Glutamatergic neuron (in vitro differentiated cells): ENCODE data around the gene NPR3. TPM values are rescaled to one million over a fixed set of nuclear protein-coding genes. Genes with fewer than 3 reads are reported as not detected.

Experiments
- DNase-seq: peaks from one replicate; pipeline ENCODE4 v3.0.0; 2022
- H3K27ac Mint-ChIP-seq: one replicate; pipeline ENCODE4 v1.8.0; 2020; ENCODE audit warnings: mild to moderate bottlenecking, mixed read lengths, inconsistent platforms; ENCODE audit not compliant: unreplicated experiment
- H3K27me3 Mint-ChIP-seq: one replicate; pipeline ENCODE4 v1.8.0; 2020; ENCODE audit warnings: mild to moderate bottlenecking, moderate library complexity, mixed read lengths, inconsistent platforms; ENCODE audit not compliant: unreplicated experiment
- H3K36me3 Mint-ChIP-seq: one replicate; pipeline ENCODE4 v1.8.0; 2020; ENCODE audit warnings: mild to moderate bottlenecking, mixed read lengths, inconsistent platforms; ENCODE audit not compliant: unreplicated experiment
- H3K4me1 Mint-ChIP-seq: one replicate; pipeline ENCODE4 v1.8.0; 2020; ENCODE audit warnings: mild to moderate bottlenecking, low read depth, mixed read lengths, inconsistent platforms; ENCODE audit not compliant: unreplicated experiment
- H3K4me3 Mint-ChIP-seq: one replicate; pipeline ENCODE4 v1.8.0; 2020; ENCODE audit warnings: mild to moderate bottlenecking, mixed read lengths, inconsistent platforms; ENCODE audit not compliant: unreplicated experiment
- H3K9me3 Mint-ChIP-seq: one replicate; pipeline ENCODE4 v1.8.0; 2020; ENCODE audit warnings: mild to moderate bottlenecking, moderate library complexity, mixed read lengths, inconsistent platforms; ENCODE audit not compliant: unreplicated experiment
- total RNA-seq: library from RNA; stranded (reverse); fragmentation: NEBNext Ultra II Directional; extraction: Animal tissue kit (Norgen Biotek cat#: 25700); gene quantifications from one replicate; pipeline ENCODE4 v1.2.1, GENCODE V29; 2021; ENCODE audit not compliant: unreplicated experiment
- TF ChIP-seq, protein P1 (sequence below): fragments of 200-600 bp; sonication (generic); IDR thresholded peaks from one replicate; pipeline ENCODE4 v1.5.0; 2021; ENCODE audit not compliant: partially characterized antibody, unreplicated experiment

Gene NPR3
- total RNA-seq, 1 donor from 2014 or later: not detected

DNA sequence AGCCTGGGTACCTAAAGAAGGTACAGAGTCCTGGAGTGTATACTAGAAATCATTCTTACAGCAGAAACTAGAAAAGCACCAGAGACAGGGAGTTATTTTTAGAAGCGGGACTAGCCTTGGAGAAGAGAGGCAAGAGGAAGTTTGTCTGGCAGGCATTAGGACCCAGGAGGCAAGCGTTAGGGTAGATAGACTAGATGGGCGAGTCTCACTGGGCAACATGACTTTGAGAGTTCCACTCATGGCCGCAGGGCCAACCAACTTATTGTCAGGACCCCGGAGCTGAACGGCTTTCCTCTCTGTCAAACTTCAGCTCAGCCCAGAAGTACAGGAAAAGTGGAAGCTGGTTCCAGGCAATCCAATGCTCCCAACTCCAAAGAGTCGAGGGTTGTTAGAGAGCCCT lies 34.1 kb upstream of the NPR3 start:
- Mint-ChIP-seq H3K4me1 (no peaks in the 10 kb centered on the region), H3K4me3 (no peak overlapping the region), H3K27me3 (no peaks in the 10 kb centered on the region), H3K36me3 (peaks cover 6% of the 10 kb centered on the region), H3K9me3 (peaks cover 8% of the 10 kb centered on the region), H3K27ac (no peak overlapping the region)
- DNase-seq: no peak
- TF ChIP-seq, protein P1, sequence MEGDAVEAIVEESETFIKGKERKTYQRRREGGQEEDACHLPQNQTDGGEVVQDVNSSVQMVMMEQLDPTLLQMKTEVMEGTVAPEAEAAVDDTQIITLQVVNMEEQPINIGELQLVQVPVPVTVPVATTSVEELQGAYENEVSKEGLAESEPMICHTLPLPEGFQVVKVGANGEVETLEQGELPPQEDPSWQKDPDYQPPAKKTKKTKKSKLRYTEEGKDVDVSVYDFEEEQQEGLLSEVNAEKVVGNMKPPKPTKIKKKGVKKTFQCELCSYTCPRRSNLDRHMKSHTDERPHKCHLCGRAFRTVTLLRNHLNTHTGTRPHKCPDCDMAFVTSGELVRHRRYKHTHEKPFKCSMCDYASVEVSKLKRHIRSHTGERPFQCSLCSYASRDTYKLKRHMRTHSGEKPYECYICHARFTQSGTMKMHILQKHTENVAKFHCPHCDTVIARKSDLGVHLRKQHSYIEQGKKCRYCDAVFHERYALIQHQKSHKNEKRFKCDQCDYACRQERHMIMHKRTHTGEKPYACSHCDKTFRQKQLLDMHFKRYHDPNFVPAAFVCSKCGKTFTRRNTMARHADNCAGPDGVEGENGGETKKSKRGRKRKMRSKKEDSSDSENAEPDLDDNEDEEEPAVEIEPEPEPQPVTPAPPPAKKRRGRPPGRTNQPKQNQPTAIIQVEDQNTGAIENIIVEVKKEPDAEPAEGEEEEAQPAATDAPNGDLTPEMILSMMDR: no peak

DNA sequence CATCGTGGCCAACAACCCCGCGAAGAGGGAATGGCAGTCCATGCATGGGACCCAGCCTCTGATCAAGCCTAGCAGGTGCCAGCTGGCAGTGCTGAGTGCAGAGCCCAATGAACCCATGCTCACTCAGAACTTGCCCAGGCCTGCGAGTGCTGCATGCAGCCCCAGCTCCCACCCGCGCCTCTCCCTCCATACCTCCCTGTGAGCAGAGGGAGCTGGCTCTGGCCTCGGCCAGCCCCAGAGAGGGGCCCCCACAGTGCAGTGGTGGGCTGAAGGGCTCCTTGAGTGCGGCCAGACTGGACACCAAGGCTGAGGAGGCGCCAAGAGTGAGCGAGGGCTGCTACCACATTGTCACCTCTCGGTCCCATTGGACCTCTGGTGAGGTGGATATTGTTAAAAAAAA lies 32.6 kb upstream of the NPR3 start:
- Mint-ChIP-seq H3K9me3 (peaks cover 4% of the 10 kb centered on the region), H3K27me3 (no peaks in the 10 kb centered on the region), H3K27ac (no peak overlapping the region), H3K4me3 (no peak overlapping the region), H3K36me3 (peaks cover 5% of the 10 kb centered on the region), H3K4me1 (no peaks in the 10 kb centered on the region)
- TF ChIP-seq, protein P1: no peak
- DNase-seq: no peak

DNA sequence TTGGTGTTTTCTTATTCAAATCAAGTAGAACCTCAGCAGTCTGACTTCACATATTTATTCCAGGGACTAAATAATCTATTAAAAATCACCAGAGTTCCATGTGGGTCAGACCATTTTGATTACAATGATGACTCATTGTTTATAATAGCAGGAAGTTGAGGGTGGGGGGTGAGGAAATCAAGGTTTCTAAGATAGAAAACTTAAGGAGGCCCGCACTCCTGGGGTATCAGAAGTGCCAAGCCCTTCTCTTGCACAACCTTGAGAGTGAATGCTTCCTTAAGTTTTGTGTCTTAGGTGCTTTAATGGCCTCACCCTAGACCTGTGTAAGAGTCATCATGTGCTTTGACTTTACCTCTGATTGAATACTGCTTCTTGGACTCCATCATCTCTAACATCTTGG lies 31.9 kb upstream of the NPR3 start:
- no peak for DNase-seq
- H3K27ac Mint-ChIP-seq: no peak overlapping the region
- TF ChIP-seq, protein P1: no peak
- peaks cover 13% of the 10 kb centered on the region for H3K36me3 Mint-ChIP-seq
- H3K9me3 Mint-ChIP-seq: peaks cover 3% of the 10 kb centered on the region
- H3K4me3 Mint-ChIP-seq: no peak overlapping the region
- no peaks in the 10 kb centered on the region for H3K27me3 Mint-ChIP-seq
- no peaks in the 10 kb centered on the region for H3K4me1 Mint-ChIP-seq

DNA sequence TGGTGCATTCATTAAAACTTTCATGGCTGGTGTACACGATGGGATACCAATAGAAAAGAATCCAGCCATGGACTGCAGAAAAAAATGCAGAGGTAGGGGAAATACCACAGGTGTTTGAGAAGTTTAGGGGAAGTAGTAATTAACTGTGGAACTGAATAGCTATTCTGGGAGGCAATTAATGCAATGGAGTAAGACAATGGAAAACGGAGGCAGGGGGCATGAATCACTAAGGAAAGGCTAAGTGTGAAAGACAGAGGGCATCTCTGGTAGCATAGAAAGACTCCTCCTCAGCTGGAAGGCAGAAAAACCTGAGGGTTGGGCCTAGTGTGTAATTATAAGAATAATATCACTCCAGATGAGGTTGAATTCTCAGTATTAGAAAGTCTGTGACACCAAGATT lies 30.9 kb upstream of the NPR3 start:
- Mint-ChIP-seq H3K4me1 (no peaks in the 10 kb centered on the region), H3K4me3 (no peak overlapping the region), H3K27me3 (no peaks in the 10 kb centered on the region), H3K9me3 (no peaks in the 10 kb centered on the region), H3K36me3 (peaks cover 15% of the 10 kb centered on the region), H3K27ac (no peak overlapping the region)
- no peak for DNase-seq
- TF ChIP-seq, protein P1: no peak

DNA sequence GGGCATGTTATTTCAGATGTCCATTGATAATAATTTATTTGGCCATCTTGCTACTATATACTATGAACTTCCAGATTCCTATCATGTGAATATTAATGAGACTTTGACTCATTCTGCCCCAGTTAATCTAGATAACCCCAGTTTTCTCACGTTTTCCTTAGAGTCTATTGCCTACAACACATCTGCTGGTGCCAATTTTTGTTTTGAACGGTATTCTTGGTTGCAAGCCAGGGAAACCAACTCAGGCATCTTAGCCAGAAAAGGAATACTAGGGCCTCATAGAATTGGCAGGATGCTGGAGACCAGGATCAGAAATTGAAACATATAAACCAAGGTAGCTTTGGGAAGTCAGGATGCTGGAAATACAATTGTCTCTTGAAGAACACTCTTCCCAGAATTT lies 28.0 kb upstream of the NPR3 start:
- peaks cover 1% of the 10 kb centered on the region for H3K9me3 Mint-ChIP-seq
- H3K27ac Mint-ChIP-seq: no peak overlapping the region
- H3K27me3 Mint-ChIP-seq: no peaks in the 10 kb centered on the region
- no peak overlapping the region for H3K4me3 Mint-ChIP-seq
- TF ChIP-seq, protein P1: no peak
- peaks cover 15% of the 10 kb centered on the region for H3K36me3 Mint-ChIP-seq
- DNase-seq: no peak
- no peaks in the 10 kb centered on the region for H3K4me1 Mint-ChIP-seq
